Ammon's horn (tissue), 1 donor: Measurements from ENCODE around the gene STAT5B.
A peak's percentile ranks its signal among the peaks of the same experiment; 100 is the strongest.
"Not testable (repeated sequence)": the region's sequence is repeated elsewhere in the genome, so short reads cannot be mapped to it uniquely, and the experiment has no call there.

Experiments used
- DNase-seq: peaks from one replicate; pipeline ENCODE4 v3.0.0-alpha.2; 2016; ENCODE audit warnings: low spot score

Gene STAT5B

DNA sequence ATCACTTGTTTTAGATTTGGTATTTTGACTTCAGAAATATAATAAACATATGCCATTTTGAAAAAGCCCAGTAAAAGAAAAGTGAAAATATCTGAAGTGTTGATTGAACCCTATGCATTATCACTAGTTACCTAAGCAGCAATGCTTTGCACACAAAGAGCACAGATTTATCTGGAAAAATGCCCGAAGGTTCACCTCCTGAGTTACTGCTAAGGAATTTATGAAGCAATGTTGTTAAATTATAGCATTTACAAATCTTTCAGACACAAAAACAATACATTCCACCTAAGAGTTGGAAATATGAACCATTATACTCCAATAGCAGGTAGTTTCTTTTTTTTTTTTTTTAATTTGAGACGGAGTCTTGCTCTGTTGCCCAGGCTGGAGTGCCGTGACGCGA is 43.0 kb downstream of the STAT5B start:
- DNase-seq: no peak

DNA sequence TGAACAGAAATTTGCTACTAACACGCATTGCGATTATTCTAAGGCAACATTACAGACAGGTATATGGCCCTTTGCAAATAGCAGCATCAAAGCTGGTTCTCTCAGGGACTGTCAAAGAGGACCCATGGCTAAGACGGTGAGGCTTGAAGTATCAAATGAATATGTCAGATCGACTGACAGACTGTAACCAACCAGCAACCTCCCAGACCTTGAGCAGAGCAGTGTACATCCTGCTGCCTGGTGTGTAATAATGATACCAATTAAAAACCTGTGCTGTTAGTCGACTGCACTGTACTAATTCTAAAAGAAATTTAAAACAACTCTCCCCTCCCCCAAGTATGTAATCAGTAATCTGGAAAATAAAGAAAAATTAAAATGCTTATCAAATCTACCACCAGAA is 46.0 kb downstream of the STAT5B start:
- DNase-seq: no peak

DNA sequence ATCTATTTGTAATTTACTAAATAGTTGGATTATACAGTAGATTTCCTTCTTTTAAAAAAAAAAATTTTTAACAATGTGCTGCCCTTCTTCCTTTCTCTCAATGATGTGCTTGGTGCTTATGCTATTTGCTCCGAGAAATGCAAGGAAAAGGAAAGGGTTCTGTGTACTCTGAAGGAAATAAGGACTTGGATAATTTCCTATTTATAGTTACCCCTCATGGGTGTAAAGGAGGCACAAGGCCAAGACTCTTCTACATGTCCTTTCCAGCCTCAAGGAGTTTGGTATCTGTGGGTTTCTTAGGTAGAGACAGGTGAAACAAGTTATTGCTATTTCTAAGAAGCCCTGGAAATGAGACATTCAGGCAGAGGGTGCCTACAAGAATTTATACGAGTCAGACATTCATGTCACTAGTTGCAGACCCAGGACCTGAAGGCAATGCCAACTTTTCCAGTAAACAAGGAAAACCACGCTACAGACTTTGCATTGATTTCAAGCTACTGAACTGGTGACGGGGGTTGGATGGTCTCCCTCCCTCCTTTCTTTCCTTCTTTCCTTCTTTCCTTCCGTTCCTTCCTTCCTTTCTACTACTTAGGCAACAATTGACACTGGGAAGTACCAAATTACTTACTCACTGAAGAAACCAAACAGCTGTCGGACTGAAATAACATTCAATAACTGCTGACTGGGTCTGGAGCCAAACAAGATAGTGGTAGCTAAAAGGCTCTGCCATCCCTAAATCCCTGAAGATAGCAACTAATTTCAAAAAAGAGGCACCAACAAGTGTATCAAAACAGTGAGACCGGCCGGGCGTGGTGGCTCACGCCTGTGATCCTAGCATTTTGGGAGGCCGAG is 48.1 kb downstream of the STAT5B start:
- no peak for DNase-seq

DNA sequence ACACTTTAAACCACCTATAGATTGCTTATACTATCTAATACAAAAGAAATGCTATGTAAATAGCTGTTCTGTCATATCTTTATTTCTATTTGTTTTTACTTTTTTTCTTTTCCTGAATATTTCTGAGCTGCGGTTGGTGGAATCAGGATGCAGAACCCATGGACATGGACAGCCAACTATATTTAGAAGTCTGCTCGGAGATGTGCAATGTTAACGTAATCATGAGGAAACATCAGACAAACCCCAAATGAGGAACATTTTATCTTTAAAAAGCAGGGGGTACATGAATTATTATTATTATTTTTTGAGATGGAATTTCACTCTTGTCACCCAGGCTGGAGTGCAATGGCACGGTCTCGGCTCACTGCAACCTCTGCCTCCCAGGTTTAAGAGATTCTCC is 50.5 kb downstream of the STAT5B start:
- DNase-seq: no peak

DNA sequence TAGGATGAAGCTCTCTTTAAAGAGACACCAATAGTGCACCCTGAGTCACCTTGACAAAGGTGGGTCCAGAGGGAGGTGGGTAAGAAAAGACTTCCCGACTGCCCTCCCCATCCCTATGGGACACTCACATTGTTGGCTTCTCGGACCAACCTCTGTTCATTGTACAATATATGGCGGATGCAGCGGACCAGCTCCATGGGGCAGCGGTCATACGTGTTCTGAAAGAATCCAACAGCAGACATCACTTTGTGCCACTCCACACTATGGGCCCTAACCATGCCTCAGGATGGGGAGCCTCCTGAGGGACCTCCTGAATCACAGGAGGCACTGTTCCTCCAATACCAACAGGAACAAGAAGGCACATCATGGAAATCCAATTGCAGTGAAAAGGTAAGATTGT is 51.5 kb downstream of the STAT5B start:
- DNase-seq: no peak

DNA sequence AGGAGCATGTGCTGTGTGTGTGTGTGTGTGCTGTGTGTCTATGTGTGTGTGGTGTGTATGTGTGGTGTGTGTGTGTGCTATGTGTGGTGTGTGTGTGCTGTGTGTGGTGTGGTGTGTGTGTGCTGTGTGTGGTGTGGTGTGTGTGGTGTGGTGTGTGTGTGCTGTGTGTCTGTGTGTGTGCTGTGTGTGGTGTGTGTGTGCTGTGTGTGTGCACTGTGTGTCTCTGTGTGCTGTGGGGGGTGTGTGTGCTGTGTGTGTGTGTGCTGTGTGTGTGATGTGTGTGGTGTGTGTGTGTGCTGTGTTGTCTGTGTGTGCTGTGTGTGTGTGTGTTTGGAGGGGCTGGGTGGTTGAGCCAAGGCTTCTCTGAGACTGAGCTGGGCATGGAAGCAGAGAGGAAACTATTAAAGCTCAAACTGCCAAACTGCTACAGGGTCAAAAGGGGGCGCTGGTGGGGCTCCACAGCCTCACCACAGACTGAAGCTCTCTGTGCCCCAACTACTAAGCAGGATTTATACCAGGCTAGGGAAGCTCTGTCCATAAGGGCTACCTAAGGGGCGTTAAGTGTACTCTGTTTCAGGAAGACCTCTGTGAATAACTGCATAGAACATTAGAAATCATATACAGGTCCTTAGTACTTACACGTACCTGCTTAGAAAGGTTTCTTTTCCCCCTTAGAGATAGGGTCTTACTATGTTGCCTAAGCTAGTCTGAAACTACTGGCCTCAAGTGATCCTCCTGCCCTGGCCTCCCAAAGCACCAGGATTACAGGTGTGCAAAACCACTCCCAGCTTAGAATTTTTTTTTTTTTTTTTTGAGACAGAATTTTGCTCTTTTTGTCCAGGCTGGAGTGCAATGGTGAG is 54.1 kb downstream of the STAT5B start:
- peak; percentile 59 for DNase-seq

DNA sequence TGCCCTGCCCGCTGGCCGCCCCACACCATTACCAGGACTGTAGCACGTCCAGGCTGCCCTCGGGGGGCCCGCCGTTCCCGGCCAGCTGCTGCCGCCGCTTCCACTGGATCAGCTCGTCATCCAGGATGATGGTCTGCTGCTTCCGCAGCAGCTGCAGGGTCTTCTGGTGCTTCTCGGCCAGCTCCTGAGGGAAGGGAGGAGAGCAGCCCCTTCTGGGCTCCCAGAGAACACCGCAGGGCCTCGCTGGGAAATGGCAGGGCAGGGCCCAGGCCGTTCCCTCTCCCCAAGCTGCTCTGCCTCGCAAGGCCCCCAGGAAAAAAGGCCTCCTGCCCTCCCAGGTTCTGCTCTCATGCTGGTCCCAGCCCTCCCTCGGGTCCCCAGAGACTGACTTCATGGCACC is 56.9 kb downstream of the STAT5B start:
- not testable (repeated sequence) for DNase-seq

DNA sequence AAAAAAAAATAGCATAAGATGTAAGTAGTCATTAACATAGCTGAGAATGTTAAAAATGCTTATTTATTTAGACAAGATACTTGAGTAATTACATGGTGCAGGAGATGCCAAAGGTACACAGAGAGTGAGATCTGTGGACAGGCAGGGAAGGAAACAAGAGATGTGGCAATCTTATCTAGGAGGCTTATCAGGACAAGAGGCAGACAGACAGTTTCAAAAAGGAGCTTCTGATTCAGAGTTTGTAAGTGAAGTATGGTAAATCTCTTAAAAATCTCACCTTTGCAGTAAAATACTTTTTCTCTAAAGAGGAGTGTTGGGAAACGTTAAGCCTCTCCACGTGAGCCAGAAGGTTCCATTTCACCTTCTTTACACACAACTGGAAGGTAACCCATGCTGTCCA is 62.0 kb downstream of the STAT5B start:
- no peak for DNase-seq

DNA sequence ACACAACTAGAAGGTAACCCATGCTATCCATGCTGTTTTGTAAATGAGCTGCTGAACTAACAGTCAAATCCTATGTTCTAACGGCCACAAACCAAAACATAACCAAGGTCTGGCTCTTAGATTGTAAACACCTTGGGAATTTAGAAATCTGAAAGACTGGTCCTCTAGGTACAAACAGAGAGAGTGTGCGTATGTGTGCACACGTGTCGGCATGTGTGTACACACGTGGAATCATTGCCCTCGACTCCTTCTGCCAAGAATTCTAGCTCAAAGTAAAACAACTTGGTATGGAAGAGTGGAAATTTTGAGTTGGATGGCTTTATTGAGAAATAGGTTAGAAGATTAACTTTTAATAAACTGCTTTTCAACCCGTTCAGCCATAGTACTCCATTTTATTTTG is 63.8 kb downstream of the STAT5B start:
- DNase-seq: no peak

DNA sequence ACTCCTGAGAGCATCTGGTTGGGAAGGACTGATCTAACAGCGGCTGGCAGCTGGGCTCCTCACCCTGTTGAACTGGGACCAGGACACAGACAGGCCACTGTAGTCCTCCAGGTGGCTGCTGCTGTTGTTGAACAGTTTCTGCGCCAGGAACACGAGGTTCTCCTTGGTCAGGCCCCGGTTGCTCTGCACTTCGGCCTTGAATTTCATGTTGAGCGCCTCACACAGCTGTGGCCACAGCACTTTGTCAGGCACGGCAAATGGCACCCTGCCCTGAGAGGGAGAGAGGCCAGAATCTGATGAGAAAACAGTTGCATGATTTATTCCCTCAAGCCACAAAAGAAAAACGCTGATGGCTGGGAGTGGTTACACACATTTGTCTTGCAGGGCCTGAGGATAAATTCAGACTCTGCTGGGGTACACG is 64.3 kb downstream of the STAT5B start:
- peak; percentile 85 for DNase-seq

DNA sequence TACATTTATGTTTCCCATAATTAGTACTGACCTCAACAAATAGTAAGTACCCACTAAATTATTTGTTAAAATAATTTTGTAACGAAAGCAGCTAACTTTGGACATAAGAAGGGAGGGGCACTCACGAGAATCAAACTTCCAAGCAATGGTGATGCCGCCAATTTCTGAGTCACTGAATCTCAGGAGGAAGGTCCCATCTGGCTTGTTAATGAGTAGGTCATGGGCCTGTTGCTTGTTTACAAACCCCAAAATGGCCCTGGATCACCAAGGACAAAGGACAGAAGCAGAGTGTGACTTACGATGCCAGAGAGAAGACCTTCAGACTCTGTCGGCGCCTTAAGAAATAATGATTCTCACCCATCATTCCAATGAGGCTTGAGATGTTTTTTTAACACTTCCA is 66.1 kb downstream of the STAT5B start:
- DNase-seq: no peak

DNA sequence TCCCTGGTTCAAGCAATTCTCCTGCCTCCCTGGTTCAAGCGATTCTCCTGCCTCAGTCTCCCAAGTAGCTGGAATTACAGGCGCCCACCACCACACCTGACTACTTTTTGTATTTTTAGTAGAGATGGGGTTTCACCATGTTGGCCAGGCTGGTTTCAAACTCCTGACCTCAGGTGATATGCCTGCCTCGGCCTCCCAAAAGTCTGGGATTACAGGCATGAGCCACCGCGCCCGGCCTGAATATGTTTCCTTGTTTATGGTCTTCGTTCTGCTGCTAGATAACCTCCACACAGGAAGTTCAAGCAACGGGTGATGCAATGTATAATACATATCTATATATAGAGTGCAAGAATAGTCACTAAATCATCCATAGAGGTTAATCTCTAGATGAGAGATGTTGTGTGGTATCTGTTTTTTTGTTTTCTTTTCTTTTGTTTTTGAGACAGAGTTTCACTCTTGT is 70.0 kb downstream of the STAT5B start:
- DNase-seq: not testable (repeated sequence)

DNA sequence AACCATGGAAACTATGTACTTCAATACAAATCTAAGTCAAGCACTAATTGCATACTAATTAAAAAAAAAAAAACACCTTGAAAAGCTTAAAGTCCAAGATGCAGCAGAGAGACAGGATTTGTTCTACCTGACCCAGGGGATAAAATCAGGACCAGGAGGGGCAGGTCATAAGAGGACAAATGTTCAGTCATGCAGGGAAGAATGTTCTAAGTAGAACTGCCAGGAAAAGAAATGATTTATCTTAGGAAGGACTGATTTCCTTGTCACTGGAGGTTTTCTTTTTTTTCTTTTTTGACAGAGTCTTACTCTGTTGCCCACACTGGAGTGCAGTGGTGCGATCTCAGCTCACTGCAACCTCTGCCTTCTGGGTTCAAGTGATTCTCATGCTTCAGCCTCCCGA is 72.8 kb downstream of the STAT5B start:
- no peak for DNase-seq

DNA sequence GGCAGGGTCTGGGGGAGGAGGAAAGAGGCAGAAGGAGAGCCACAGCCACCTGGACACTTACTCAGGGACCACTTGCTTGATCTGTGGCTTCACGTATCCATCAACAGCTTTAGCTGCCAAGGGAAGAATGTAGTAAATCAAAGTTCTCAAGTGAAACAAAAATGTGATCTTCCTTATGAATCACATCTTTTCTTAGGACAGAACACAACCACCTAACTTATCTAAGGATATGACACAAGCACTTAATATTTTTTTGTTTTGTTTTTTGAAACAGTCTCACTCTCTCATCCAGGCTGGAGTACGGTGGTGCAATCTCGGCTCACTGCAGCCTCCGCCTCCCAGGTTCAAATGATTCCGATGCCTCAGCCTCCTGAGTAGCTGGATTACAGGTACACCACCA is 73.5 kb downstream of the STAT5B start:
- DNase-seq: no peak

DNA sequence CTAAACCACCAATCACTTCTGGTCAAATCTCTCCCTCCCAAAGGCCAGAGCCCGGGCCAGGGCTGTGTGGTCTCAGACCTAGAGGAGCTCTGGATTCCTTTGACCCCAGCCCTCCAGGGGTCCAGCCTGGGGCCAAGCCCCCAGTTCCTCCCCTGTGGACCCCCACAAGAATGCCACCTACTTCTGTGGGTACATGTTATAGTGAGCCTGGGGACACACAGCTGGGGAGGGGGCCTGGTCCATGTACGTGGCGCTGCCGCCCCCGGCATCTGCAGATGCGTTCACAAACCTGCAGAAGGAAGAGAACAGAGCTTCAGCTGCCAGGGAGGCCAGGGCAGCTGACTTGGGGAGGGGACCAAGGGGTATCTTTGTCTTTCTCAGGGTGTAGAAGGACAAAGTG is 74.0 kb downstream of the STAT5B start:
- DNase-seq: no peak

DNA sequence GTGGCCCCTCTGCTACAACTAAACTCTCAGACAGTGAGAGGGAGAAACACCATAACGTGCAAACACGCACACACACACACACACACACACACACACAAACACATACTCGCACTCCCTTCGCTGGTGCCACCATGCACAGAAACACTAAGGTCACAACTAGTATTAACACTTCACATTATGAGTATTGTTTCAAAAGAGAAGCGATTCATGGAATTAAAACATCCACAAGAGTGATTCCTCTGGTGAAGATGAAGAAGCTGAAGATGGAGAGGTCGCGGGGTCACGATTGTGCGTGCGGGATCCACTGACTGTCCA is 74.8 kb downstream of the STAT5B start:
- no peak for DNase-seq

DNA sequence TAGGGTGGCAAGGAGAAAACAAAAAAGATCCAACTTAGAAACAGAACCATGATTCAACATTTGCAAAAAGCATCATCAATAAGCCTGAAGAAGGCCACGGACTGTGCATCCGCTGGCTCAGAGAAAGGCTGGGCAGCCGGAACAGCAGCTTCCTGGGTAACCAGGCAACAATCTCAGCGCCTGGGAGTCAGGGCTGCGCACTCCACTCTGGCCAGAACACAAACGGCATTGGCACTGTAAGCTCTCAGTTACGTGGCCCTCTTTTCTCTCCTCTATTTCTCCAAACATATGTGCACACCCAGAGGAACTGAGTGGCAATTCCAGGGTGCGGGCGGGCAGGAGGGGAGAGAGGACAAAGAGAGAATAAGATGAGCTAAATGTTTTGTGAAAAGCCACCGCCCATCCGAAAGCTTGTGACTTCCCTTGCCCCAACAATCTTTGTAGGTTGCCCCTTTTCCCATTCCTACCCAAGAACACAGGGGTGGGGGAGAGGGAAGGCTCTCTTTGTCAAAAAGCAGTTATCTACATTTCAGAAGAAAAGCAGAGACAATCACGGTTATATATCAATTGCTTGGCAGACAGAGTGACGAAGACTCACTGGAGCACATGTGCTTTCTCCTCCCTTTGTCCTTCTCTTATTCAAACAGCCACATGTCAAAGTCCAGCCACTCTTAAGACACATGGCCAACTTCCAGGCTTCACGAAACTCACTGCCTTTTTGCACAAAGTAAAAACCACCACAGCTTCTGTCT is 75.3 kb downstream of the STAT5B start:
- peak; percentile 64 for DNase-seq

DNA sequence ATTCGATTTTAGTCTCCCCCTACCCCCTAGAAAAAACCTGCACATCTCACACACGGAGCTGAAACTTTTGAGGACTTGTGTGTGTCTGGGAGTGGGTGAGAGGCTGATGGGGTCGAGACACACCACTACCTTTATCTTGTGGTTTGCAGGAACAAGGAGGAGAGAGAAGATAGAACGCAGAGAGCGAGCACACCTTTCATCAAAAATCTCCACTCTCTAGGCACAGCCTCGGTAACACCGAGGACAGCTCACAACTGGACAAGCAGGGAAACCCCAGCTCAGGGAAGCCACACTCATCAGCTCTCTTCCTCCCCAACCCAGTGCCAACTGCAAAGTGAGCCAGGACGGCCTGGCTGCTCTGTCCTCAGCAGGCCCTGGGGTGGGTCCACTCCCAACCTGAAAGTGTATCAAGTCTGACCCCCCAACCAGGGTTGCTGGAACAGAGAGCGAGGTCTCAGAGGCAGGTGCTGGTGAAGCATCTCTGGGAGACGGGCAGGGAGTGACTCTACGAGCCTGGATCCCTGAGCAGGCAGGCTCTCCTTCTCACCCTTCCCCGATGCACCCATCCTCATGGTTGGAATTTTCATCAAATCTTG is 76.7 kb downstream of the STAT5B start:
- no peak for DNase-seq

DNA sequence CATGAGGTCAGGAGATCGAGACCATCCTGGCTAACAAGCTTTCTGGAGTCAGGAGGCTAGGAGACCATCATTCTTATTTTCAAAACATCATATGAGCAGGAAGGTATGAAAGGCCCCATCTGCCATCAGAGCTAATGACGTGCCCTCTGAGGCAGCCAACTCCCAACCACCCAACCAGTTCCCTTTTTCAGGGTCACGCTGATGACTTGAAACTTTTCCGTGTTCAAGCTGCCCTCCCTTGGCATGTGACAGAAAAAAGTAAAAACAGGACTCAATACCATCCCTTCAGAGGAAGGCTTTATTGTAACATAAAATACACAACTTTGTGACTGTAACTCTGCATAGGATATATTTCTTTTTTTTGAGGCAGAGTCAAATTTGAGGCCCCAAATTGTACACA is 77.3 kb downstream of the STAT5B start:
- peak; percentile 41 for DNase-seq

DNA sequence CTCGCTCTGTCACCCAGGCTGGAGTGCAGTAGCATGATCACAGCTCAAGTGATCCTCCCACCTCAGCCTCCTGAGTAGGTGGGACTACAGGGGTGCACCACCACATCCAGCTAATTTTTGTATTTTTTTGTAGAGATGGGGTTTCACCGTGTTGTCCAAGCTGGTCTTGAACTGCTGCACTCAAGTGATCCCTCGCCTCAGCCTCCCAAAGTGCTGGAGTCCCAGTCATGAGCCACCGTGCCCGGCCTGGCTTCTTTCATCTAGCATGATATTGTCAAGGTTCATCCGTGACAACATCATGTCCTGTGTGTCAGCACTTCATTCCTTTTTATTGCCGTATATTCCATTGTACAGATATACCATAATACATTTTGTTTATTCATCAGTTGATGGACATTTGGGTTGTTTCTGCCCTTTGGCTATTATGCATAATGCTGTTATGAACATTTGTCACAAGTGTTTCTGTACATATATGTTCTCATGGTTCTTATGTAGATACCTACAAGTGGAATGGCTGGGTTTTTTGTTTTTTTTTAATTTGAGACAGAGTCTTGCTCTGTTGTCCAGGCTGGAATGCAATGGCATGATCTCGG is 78.5 kb downstream of the STAT5B start:
- no peak for DNase-seq

DNA sequence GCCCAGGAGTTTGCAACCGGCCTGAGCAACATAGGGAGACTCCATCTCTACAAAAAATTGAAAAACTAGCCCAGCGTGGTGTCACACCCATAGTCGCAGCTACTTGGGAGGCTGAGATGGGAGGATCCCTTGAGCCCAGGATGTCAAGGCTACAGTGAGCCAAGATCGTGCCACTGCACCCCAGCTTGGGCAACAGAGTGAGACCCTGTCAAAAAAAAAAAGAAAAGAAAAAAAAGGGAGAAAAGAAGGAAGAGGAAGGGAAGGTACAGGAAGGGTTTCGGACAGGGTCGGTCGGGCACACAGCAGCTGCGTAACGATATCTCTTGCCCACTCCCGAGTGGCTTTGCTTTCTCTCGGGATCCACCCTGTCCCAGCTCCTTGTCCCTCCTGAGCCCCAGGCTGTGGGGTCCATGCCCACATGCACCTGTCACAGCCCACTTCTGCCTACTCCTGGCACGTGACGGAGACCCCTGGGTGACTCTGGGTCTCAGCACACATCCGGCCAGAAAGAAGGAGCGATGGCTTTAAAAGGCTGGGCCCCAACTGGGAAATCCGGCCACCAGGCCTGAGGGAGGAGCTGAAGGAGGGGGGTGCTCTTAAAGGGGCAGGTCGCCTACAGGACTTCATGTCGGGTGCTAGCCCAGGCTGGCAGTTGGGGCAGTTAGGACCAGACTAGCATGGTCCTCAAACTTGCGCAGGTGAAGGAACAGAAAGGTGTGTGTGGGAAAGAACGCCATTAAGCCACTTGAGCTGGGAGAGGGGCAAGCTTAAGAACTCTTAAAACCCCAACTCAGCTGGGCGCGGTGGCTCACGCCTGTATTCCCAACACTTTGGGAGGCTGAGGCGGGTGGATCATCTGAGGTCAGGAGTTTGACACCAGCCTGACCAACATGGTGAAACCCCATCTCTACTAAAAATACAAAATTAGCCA is 82.0 kb downstream of the STAT5B start, which contains the start of gene GHDC:
Gene GHDC (minus strand): TSS at position 526 of the 931 bp plus-strand sequence. CDS start 913 bp downstream, outside the sequence.
- DNase-seq: peak; percentile 94
